WI38 (cell line): ENCODE measurements around the gene VPS11.

Experiments
- H3K4me3 ChIP-seq: 2 replicates; pipeline ENCODE4 v1.5.1; 2011; ENCODE audit warnings: low read depth, mild to moderate bottlenecking, control low read depth, low read length
- CTCF ChIP-seq: IDR thresholded peaks from 2 replicates; pipeline ENCODE4 v1.5.1; 2012; ENCODE audit warnings: low read depth, mild to moderate bottlenecking, control low read depth, low read length

VPS11 gene

DNA sequence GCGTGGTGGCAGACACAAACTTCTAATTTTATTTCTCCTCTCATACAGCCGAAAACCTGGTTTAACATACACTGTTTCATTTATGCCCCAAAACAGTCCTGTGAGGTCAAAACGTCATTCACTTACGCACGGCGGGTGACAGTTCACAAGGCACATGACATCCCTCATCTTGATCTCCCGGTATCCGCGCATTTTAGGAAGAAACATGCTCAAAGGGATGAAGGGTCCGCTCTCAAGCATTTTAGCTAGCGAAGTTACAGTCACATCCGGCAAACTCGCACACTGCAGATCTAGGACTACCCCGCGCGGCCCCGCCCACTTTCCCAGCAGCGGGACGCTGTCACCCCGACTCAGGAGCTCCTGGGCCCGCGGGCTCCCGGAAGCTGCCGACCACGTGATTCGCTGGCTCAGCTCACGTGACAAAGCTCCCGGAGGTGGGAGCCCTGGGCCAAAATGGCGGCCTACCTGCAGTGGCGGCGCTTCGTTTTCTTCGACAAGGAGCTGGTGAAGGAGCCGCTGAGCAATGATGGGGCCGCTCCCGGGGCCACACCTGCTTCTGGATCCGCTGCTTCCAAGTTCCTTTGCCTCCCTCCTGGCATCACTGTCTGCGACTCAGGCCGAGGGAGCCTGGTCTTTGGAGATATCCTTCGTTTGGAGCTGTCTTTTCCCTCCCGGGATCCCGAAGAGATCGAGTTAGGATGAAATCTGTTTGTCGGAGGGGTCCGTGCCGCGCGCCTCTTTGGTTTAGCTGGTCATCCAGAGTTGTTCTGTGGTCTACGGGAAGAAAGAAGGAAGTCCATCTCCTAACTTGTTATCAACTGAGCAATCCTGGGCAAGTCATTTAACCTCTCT lies at the start of gene VPS11:
Gene VPS11, plus strand, starts transcription at position 448 of the 852 bp plus-strand sequence. Its CDS starts 6 bp downstream, at position 454.
- H3K4me3 ChIP-seq = peak within 1 kb of the TSS; percentile 99
- no peak for TF ChIP-seq CTCF

- no peak for TF ChIP-seq CTCF
- peak within 1 kb of the TSS; percentile 99 for H3K4me3 ChIP-seq
Measured at GRCh38 chr11:119018074-119018938, 49.3 kb upstream of the VPS11 start, which contains the start of the genes RPS25 and TRAPPC4. Gene RPS25 (minus strand): TSS chr11:119018343. CDS start chr11:119018284, 59 bp downstream. Gene TRAPPC4 (plus strand): TSS chr11:119018766. CDS start chr11:119018796, 30 bp downstream.

- TF ChIP-seq CTCF = no peak
- H3K4me3 ChIP-seq = peak overlapping the region; percentile 99
Measured at GRCh38 chr11:119019996-119020395, 47.6 kb upstream of the VPS11 start.

GRCh38 chr11:119021631-119022030 lies 46.0 kb upstream of the VPS11 start:
- H3K4me3 ChIP-seq = no peak overlapping the region
- no peak for TF ChIP-seq CTCF

DNA sequence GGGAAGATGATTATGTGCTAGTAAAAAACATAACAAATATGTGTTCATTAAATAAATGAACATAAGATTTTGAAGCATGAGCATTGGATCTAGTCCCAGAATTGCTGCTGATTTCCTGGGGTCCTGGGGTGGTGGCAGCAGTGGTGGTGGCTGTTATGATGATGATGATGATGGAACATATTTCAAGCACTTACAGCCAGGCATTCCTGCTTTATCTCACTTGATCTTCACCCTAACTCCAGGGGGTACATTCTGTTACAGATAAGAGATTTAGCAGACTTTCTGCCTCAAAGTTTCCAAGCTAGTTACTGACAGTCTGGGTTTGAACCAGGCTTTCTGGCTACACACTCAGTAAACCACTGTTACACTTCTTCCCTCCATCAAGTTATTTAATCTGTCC lies 43.9 kb upstream of the VPS11 start:
- TF ChIP-seq CTCF = no peak
- no peak overlapping the region for H3K4me3 ChIP-seq

GRCh38 chr11:119024430-119025098 lies 43.1 kb upstream of the VPS11 start:
- H3K4me3 ChIP-seq = no peak overlapping the region
- TF ChIP-seq CTCF = no peak
